ENCODE data around the gene OPN1MW.
"Not testable (repeated sequence)": the region's sequence is repeated elsewhere in the genome, so short reads cannot be mapped to it uniquely, and the experiment has no call there.

OPN1MW gene

GRCh38 chrX:154142950-154143745 lies 39.2 kb upstream of the OPN1MW start:
- Histone ChIP-seq H3K27ac (no peak overlapping the region), H3K4me3 (no peak overlapping the region)
- no peak for DNase-seq (ENCODE audit: low spot score)
- TF ChIP-seq CTCF (IDR thresholded peaks at IDR 0.05) = no peak

- not testable (repeated sequence) for DNase-seq (ENCODE audit: low spot score); H3K27ac ChIP-seq; H3K4me3 ChIP-seq
Measured at GRCh38 chrX:154144010-154144409, 38.4 kb upstream of the OPN1MW start, which contains the start of gene OPN1LW. OPN1LW (plus strand) TSS chrX:154144243; CDS start chrX:154144284, 41 bp downstream.

GRCh38 chrX:154151030-154151429 lies 31.4 kb upstream of the OPN1MW start:
- not testable (repeated sequence) for H3K27ac ChIP-seq; DNase-seq (ENCODE audit: low spot score); H3K4me3 ChIP-seq

- DNase-seq (ENCODE audit: low spot score); H3K4me3 ChIP-seq; H3K27ac ChIP-seq: not testable (repeated sequence)
Measured at GRCh38 chrX:154156221-154156620, 26.2 kb upstream of the OPN1MW start.

GRCh38 chrX:154157207-154157606 lies 25.2 kb upstream of the OPN1MW start:
- H3K27ac ChIP-seq, H3K4me3 ChIP-seq: not testable (repeated sequence)

GRCh38 chrX:154159345-154159744 lies 23.1 kb upstream of the OPN1MW start:
- not testable (repeated sequence) for H3K4me3 ChIP-seq; DNase-seq (ENCODE audit: low spot score); H3K27ac ChIP-seq

More at GRCh38 chrX:154157207-154157606, 25.2 kb upstream of the OPN1MW start:
- not testable (repeated sequence) for DNase-seq (ENCODE audit: low spot score)

- H3K4me3 ChIP-seq; H3K27ac ChIP-seq; DNase-seq (ENCODE audit: low spot score): not testable (repeated sequence)
Measured at GRCh38 chrX:154164902-154165301, 17.5 kb upstream of the OPN1MW start.

GRCh38 chrX:154168384-154168783 lies 14.0 kb upstream of the OPN1MW start:
- not testable (repeated sequence) for H3K4me3 ChIP-seq; H3K27ac ChIP-seq; DNase-seq (ENCODE audit: low spot score)

GRCh38 chrX:154172535-154172943 lies 9.9 kb upstream of the OPN1MW start:
- DNase-seq (ENCODE audit: low spot score); H3K4me3 ChIP-seq; H3K27ac ChIP-seq: not testable (repeated sequence)

GRCh38 chrX:154174356-154174755 lies 8.0 kb upstream of the OPN1MW start:
- not testable (repeated sequence) for DNase-seq (ENCODE audit: low spot score); H3K27ac ChIP-seq; H3K4me3 ChIP-seq

GRCh38 chrX:154183794-154184193 lies 1.4 kb downstream of the OPN1MW start:
- H3K27ac ChIP-seq; DNase-seq (ENCODE audit: low spot score); H3K4me3 ChIP-seq: not testable (repeated sequence)

GRCh38 chrX:154192846-154193245 lies 10.4 kb downstream of the OPN1MW start:
- not testable (repeated sequence) for H3K4me3 ChIP-seq; H3K27ac ChIP-seq; DNase-seq (ENCODE audit: low spot score)

- DNase-seq (ENCODE audit: low spot score); H3K4me3 ChIP-seq; H3K27ac ChIP-seq: not testable (repeated sequence)
Measured at GRCh38 chrX:154194316-154194715, 11.9 kb downstream of the OPN1MW start.

GRCh38 chrX:154196466-154196865 lies 14.1 kb downstream of the OPN1MW start:
- DNase-seq (ENCODE audit: low spot score); H3K27ac ChIP-seq; H3K4me3 ChIP-seq: not testable (repeated sequence)

- DNase-seq (ENCODE audit: low spot score) = not testable (repeated sequence)
Measured at GRCh38 chrX:154209670-154210418, 27.4 kb downstream of the OPN1MW start.

GRCh38 chrX:154211057-154211456 lies 28.7 kb downstream of the OPN1MW start:
- not testable (repeated sequence) for H3K4me3 ChIP-seq; DNase-seq (ENCODE audit: low spot score); H3K27ac ChIP-seq

More at GRCh38 chrX:154209670-154210418, 27.4 kb downstream of the OPN1MW start:
- H3K27ac ChIP-seq, H3K4me3 ChIP-seq: not testable (repeated sequence)

- H3K4me3 ChIP-seq; H3K27ac ChIP-seq; DNase-seq (ENCODE audit: low spot score): not testable (repeated sequence)
Measured at GRCh38 chrX:154211499-154211898, 29.1 kb downstream of the OPN1MW start.

GRCh38 chrX:154219456-154219855 lies 37.1 kb downstream of the OPN1MW start, which contains the start of gene OPN1MW2:
OPN1MW2 (plus strand) TSS chrX:154219756; CDS start chrX:154219816, 60 bp downstream.
- not testable (repeated sequence) for DNase-seq (ENCODE audit: low spot score); H3K27ac ChIP-seq; H3K4me3 ChIP-seq

Data from coronary artery (tissue), 2 donors.